ENCODE data around the gene PRRG3.

The PRRG3 gene

DNA sequence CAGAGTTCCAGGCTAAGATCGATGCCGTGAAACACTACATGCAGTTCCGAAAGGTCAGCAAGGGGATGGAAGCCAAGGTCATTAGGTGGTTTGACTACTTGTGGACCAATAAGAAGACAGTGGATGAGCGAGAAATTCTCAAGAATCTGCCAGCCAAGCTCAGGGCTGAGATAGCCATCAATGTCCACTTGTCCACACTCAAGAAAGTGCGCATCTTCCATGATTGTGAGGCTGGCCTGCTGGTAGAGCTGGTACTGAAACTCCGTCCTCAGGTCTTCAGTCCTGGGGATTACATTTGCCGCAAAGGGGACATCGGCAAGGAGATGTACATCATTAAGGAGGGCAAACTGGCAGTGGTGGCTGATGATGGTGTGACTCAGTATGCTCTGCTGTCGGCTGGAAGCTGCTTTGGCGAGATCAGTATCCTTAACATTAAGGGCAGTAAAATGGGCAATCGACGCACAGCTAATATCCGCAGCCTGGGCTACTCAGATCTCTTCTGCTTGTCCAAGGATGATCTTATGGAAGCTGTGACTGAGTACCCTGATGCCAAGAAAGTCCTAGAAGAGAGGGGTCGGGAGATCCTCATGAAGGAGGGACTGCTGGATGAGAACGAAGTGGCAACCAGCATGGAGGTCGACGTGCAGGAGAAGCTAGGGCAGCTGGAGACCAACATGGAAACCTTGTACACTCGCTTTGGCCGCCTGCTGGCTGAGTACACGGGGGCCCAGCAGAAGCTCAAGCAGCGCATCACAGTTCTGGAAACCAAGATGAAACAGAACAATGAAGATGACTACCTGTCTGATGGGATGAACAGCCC is 48.6 kb downstream of the PRRG3 start:
- DNase-seq (ENCODE audit: low read depth in 2 of 2) = no peak

- no peak for DNase-seq (ENCODE audit: low read depth in 2 of 2)
Observed at GRCh38 chrX:151745651-151746050, 50.4 kb downstream of the PRRG3 start.

DNA sequence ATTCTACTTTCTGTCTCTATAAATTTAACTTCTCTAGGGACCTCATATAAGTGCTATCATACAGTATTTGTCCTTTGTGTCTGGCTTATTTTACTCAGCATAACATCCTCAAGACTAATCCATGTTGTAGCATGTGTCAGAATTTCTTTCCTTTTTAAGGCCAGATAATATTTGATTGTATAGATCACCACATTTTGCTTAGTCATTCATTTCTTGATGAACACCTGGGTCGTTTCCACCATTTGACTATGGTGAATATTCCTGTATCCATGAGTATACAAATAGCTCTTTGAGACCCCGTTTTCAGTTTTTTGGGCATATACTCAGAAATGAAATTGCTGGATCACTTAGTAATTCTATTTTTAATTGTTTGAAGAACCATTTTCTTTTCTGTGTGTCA is 51.2 kb downstream of the PRRG3 start:
- DNase-seq (ENCODE audit: low read depth in 2 of 2) = no peak

DNA sequence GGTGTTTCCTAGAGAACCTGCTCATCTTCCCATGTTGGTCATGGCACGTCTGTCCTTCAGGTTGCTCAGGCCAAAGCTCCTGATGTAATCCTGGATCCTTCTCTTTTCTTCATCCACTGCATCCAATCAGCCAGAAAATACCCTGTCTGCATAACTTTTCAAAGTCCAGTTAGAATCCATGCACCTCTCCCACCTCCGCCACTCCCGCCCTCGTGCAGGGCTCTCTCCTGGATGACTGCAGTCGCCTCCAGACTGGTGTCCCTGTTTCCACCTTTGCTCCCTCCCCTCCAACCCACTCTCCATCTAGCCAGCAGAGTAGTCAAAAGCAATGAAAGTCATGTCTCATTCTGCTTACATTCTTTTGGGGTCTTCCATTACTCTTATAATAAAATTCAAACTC is 55.3 kb downstream of the PRRG3 start:
- no peak for DNase-seq (ENCODE audit: low read depth in 2 of 2)

GRCh38 chrX:151752847-151753246 is 57.6 kb downstream of the PRRG3 start:
- no peak for DNase-seq (ENCODE audit: low read depth in 2 of 2)

DNA sequence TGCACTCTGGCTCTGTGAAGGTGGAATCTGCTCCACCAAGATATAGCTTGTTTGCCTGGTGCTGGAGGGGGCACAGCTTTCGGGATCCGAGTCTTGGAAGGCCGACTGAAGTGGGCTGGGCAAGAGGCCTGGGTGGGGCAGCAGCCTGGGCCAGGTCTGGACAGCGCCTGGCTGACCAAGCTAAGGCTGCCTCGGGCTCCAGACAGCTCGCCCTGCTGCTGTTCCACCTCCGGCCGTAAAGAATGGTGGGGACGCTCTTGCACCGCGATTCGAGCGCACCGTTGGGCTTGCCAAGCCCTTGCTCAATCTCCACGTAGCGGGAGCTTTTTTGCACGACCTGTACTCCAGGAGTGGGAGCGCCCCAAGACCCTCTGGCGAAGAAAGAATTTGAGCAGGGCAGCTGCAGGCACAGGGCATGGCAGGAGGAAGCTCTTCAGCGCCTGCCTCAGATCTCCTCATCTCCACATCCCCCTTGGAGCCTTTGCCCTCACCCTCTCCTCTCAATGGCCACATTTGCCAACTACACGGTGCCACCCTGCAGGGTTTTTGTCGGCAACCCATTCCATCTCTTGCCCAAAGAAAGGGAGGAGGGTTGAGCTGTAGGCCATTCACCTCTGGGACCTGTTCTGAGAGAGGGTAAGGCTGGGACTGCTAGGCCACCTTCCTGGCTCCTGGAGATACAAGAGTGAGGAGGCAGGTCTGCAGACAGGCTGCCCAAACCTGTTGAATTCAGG is 58.2 kb downstream of the PRRG3 start:
- no peak for DNase-seq (ENCODE audit: low read depth in 2 of 2)

DNA sequence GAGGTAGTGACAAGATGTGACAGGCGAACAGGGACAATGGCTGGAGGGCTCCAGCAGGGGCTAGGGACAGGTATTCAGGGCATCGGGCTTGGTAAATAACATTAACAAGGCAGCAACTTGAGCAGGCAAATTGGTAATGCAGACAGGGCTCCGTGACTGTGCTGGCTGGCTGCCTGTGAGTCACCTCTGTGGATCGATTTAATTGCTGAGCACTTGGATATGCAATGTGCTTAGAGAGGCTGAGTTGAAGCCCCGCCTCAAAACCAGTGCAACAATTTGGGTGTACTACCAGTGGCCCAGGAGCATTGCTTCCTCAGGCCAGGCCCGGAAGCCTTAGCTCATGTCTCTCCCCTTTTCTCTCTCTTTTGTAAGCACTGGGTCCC is 58.8 kb downstream of the PRRG3 start:
- DNase-seq (ENCODE audit: low read depth in 2 of 2) = no peak

GRCh38 chrX:151754641-151755215 is 59.5 kb downstream of the PRRG3 start:
- DNase-seq (ENCODE audit: low read depth in 2 of 2) = no peak

Data from stimulated activated CD8-positive, alpha-beta memory T cell treated with anti-CD3 and anti-CD28 coated beads, Interleukin-2, amount 100 ng/mL, for 48 hours (primary cell).